Measurements from ENCODE around the gene WIZ. TPM values are rescaled to one million over a fixed set of nuclear protein-coding genes. Genes with fewer than 3 reads are reported as not detected.

The WIZ gene
- total RNA-seq, 2 donors from 2014 or later: 22.4 to 44.2 TPM

DNA sequence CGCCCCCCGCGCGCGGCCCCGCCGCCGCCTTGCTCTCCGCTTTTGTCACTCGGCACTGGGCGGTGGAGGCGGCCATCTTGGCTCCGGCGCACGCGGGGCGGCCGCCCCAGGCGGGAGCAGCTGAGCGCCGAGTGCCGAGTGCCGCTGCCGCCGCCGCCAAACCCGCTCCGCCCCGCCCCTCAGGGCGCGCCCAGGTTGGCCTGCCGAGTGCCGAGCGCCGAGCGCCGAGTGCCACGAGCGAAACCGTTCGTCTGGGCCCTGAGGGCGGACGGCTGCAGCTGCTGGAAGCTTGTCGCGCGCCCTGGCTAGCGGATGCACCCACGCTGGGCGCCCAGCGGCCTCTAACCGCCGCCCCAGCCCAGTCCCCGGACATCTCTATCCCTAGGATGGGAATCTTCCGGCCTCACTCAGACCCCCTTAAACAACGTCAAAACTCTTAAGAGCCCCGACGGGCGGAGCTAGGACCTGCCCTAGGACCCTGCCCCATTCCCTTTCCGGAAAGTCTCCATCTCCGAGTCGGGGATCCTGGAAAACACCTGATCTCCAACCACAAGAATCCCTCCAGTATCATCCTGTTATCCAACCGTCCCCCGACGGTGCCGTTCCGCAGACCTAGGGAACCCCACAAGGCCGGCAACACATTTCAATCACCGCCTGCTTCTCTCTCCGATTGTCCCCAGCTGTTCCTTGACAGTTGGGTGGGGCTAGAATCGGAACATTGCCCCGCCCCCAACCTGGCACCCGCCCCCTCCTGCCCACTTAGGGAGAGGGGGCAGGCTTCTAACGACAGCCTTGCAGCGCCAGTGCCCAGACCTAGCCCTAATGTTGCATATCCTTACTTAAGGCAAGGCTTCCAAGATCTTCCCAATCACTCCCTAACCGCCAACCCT is 16.9 kb downstream of the WIZ start:
- Histone ChIP-seq H3K4me1 (peaks cover 0 to 46% of the 10 kb centered on the region in 2 donors), H3K27me3 (no peaks in the 10 kb centered on the region), H3K36me3 (peaks cover 4% of the 10 kb centered on the region), H3K9me3 (no peaks in the 10 kb centered on the region), H3K4me3 (peak overlapping the region; percentile 70 to 89), H3K27ac (peak overlapping the region; percentile 92 to 93)
- peak; percentile 85 for DNase-seq (ENCODE audit: low spot score)
- TF ChIP-seq, protein P1, sequence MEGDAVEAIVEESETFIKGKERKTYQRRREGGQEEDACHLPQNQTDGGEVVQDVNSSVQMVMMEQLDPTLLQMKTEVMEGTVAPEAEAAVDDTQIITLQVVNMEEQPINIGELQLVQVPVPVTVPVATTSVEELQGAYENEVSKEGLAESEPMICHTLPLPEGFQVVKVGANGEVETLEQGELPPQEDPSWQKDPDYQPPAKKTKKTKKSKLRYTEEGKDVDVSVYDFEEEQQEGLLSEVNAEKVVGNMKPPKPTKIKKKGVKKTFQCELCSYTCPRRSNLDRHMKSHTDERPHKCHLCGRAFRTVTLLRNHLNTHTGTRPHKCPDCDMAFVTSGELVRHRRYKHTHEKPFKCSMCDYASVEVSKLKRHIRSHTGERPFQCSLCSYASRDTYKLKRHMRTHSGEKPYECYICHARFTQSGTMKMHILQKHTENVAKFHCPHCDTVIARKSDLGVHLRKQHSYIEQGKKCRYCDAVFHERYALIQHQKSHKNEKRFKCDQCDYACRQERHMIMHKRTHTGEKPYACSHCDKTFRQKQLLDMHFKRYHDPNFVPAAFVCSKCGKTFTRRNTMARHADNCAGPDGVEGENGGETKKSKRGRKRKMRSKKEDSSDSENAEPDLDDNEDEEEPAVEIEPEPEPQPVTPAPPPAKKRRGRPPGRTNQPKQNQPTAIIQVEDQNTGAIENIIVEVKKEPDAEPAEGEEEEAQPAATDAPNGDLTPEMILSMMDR (IDR thresholded peaks at IDR 0.05): no peak

DNA sequence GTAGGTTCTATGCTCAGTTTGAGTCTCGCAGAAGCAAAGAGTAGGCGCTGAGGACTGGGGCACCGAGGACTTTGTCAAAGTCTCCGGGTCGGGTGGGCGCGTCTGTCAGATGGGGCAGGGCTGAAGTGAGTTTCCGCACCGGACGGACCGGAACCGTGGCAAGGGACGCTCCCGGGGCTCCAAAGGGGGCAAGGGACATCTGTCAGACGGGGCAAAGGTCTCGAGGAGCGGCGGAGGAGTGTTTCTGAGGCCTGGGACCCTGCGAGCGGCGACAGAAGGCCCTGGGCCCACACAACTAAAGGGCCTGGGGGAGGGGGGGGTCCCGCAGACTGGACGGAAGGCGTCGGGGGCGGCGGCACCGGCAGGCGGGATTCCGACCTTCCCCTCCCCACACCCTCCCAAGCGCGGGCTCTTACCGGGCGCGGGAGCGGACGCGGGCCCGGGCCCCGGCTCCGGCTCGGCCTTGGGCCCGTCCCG is 17.7 kb downstream of the WIZ start:
- Histone ChIP-seq H3K36me3 (peaks cover 12% of the 10 kb centered on the region), H3K4me1 (peaks cover 0 to 46% of the 10 kb centered on the region in 2 donors), H3K4me3 (peak overlapping the region; percentile 89 to 97), H3K27me3 (no peaks in the 10 kb centered on the region), H3K9me3 (no peaks in the 10 kb centered on the region), H3K27ac (peak overlapping the region in 1 of 2 donors; percentile 75)
- no peak for DNase-seq (ENCODE audit: low spot score)
- TF ChIP-seq, protein P1 (IDR thresholded peaks at IDR 0.05): no peak

GRCh38 chr19:15431396-15432017 is 18.2 kb downstream of the WIZ start:
- Histone ChIP-seq H3K36me3 (peaks cover 18% of the 10 kb centered on the region), H3K27me3 (no peaks in the 10 kb centered on the region), H3K4me1 (peaks cover 0 to 46% of the 10 kb centered on the region in 2 donors), H3K4me3 (peak overlapping the region; percentile 89 to 97), H3K27ac (peak overlapping the region in 1 of 2 donors; percentile 75), H3K9me3 (no peaks in the 10 kb centered on the region)
- no peak for DNase-seq (ENCODE audit: low spot score)
- TF ChIP-seq, protein P1 (IDR thresholded peaks at IDR 0.05): no peak

GRCh38 chr19:15430526-15431120 is 19.1 kb downstream of the WIZ start:
- DNase-seq (ENCODE audit: low spot score): no peak
- Histone ChIP-seq H3K27ac (no peak overlapping the region), H3K4me1 (peaks cover 0 to 46% of the 10 kb centered on the region in 2 donors), H3K36me3 (peaks cover 24% of the 10 kb centered on the region), H3K27me3 (no peaks in the 10 kb centered on the region), H3K9me3 (no peaks in the 10 kb centered on the region), H3K4me3 (no peak overlapping the region)
- TF ChIP-seq, protein P1 (IDR thresholded peaks at IDR 0.05): no peak

GRCh38 chr19:15429825-15430467 is 19.8 kb downstream of the WIZ start:
- TF ChIP-seq, protein P1 (IDR thresholded peaks at IDR 0.05): no peak
- Histone ChIP-seq H3K4me3 (no peak overlapping the region), H3K4me1 (peaks cover 0 to 46% of the 10 kb centered on the region in 2 donors), H3K27ac (no peak overlapping the region), H3K9me3 (no peaks in the 10 kb centered on the region), H3K36me3 (peaks cover 30% of the 10 kb centered on the region), H3K27me3 (no peaks in the 10 kb centered on the region)
- DNase-seq (ENCODE audit: low spot score): no peak

Data from right atrium auricular region (tissue), 2 donors.